Measurements from ENCODE around the gene DYNLL1.
"Not testable (repeated sequence)": the region's sequence is repeated elsewhere in the genome, so short reads cannot be mapped to it uniquely, and the experiment has no call there.

Gene DYNLL1

DNA sequence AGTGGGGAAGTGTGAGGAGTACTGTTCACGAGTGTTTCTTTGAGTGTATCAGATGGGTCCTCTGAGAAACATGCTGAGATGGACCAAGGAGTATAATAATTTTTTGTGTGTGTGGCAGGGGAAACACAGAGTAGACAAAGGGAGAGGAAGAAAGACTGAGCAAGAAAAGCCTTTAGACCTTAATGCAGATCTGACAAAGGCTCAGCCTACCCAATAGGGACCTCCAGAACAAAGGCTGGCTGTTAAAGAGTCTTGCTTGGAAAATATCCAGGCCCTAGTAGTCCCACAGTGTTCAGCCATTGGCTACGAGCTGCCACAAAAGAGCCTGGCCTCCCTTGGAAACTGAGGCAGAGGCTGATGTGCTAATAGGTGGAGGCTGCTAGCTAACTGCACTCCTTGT is 19.6 kb downstream of the DYNLL1 start:
- no peak for DNase-seq (ENCODE audit: low spot score)

DNA sequence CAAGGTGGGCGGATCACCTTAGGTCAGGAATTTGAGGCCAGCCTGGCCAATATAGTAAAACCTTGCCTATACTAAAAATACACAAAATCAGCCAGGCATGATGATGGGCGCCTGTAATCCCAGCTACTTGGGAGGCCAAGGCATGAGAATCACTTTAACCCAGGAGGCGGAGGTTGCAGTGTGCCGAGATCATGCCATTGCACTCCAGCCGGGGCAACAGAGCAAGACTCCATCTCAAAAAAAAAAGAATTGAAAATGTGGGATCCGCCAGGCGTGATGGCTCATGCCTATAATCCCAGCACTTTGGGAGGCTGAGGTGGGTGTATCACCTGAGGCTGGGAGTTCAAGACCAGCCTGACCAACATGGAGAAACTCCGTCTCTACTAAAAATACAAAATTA is 23.4 kb downstream of the DYNLL1 start:
- not testable (repeated sequence) for DNase-seq (ENCODE audit: low spot score)

DNA sequence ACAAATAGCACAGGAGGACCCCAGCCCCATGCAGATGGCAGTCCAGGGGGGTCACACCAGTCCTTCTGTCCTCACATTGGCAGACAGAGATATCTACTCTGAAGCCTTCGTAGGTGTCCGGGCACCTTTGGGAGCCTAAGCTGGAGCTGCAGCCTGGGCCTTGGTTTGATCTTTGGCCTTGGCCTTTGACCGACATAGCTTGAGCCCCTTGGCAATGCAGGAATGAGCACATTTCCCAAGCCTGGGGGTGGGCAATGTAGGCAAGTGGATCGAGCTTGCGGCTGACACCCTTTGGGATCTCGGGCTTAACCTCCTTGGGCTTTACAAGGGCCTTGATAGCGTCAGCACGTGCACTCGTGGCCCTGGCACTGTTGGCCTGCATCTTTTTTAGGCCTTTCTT is 26.7 kb downstream of the DYNLL1 start:
- DNase-seq (ENCODE audit: low spot score): no peak

DNA sequence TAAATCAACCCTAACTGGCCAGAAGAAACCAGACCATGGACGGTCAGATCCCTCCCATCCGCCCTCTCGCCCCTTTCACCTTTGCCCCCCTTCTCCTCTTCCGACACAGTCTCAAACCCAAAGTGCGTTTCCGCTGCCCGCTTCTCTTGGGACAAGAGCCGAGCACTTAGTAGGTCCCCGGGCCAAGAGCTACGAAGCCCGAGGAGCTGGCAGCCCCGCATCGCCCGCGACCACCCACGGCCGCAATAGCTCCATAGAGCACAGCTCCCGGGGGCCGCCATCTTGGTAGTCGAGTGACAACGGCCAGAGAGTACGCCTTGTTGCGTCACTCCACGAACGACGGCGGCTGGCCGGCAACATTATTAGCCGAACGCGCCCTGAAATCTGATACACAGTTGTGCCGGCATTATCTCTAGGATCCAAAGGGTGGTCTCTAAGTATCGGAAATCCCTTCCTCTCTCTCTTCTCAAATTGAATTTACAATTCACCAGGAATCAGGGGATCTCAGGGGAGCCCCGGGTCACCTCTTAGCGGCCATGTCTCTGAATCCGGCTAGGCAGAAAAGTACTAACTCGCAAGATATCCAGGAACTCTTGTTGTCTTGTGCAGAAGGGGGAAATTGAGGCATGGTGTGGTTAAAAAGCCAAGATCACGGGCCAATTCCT is 33.1 kb downstream of the DYNLL1 start, which contains the start of gene COQ5:
Gene COQ5 (minus strand): TSS at position 298 of the 665 bp plus-strand sequence. CDS start 17 bp downstream, at position 281.
- peak; percentile 97 for DNase-seq (ENCODE audit: low spot score)

DNA sequence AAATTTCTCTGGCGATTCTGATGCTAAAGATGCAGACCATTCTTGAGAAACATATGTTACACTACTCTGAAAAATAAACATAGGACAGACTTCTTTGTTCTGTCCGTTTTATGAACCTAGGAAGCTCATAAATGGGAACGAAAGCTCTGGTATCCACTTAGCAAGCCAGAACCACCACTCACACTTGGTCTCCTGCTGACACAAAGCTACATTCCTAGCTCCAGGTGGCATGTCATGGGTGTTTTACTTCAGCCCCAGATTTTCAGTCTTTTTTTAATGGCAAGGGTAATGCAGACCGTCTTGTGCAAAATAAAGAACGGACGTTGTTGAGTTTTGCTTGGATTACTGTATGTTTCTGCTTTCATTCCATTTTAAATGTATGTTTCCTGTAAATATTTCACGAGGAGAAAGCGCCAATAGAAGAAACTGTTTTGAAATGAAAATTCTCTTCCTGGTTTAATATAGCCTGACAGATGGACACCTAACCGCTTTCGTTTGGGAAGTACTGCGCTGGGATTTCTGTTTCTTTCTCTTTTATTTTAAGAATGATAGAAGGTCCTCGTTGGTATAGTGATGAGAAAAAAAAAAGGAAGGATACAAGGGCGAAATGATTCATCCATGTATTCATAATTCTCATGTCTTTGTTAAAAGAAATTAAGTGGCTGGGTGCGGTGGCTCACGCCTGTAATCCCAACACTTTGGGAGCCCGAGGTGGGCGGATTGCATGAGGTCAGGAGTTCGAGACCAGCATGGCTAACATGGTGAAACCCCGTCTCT is 33.9 kb downstream of the DYNLL1 start:
- DNase-seq (ENCODE audit: low spot score): no peak

DNA sequence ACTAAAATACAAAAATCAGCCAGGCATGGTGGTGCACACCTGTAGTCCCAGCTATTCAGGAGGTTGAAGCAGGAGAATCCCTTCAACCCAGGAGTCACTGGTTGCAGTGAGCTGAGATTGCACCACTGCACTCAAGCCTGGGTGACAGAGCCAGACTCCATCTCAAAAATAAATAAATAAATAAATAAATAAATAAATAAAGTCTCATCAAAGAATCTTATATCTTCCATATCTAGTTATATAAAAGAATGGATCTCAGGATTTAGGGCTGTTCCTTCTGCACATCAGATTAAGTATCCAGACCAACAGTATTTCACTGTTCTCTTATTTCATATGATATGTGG is 34.5 kb downstream of the DYNLL1 start:
- DNase-seq (ENCODE audit: low spot score): not testable (repeated sequence)

DNA sequence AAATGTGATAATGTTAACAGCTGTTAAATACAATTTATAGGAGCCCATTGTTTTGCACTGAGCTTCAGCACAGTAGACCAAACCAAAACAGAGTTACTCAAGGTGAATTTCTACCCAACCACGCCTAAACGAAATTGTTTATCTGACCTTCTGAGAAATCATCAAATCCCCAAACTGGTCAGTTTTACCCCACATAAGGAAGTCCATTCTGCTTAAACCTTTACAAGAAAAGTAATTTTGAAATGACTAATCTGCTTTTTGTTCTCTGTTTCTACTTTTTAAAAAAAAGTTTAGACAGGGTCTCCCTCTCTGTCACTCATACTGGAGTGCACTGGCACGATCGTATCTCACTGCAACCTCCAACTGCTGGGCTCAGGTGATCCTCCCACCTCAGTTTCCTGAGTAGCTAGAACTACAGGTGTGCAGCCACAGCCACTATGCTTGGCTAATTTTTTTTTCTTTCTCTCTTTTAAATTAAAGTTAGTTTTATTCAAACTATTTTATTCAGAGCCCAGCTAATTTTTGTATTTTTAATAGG is 36.9 kb downstream of the DYNLL1 start:
- no peak for DNase-seq (ENCODE audit: low spot score)

DNA sequence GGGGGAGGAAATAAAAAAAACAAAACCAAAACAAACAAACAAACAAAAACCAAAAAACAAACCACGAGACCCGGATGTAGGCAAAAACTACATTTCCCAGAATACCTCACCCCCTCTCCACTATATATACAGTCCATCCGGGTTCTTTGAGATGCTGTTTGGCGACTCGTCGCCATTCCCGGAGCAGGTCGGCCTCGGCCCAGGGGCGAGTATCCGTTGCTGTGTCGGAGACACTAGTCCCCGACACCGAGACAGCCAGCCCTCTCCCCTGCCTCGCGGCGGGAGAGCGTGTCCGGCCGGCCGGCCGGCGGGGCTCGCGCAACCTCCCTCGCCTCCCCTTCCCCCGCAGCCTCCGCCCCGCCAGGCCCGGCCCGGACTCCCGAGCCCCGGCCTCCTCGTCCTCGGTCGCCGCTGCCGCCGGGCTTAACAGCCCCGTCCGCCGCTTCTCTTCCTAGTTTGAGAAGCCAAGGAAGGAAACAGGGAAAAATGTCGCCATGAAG is 38.3 kb downstream of the DYNLL1 start, which contains the start of gene RNF10:
Gene RNF10 (plus strand): TSS at position 154 of the 500 bp plus-strand sequence. CDS start 456 bp downstream, outside the sequence.
- DNase-seq (ENCODE audit: low spot score): peak; percentile 81

DNA sequence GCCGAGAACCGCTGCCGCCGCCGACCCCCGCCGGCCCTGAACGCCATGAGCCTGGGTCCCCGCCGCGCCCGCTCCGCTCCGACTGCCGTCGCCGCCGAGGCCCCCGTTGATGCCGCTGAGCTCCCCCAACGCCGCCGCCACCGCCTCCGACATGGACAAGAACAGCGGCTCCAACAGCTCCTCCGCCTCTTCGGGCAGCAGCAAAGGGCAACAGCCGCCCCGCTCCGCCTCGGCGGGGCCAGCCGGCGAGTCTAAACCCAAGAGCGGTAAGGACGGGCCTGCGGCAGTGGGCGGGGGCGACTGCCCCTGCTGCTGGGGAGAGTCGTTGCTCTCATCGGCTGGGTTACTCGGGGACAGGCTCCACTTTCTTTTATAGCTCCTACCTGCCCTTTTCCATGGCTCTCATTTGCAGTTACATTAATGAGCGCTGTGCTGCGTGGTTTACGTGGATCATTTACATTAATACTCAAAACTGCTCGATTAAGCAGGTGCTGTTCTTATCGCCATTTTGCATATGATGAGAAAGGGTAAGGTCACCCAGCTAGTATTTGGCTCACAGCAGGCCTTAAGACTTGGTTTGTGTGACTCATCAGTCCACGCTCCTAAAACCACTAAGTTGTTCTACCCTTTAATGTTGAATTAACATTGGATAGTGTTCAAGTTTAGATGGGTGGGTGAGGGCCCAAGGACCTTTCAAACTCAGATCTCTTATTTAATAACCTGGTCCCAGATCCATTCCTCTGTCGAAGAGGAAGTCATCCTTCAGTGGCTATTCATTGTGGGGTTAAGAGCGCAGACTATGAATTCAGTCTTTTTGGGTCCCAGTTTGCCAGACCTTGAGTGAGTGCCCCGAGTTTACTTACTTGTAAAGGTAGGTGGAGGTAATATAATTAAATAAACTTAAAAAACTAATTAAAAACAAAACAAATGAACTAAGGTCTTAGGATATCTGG is 39.1 kb downstream of the DYNLL1 start:
- no peak for DNase-seq (ENCODE audit: low spot score)

DNA sequence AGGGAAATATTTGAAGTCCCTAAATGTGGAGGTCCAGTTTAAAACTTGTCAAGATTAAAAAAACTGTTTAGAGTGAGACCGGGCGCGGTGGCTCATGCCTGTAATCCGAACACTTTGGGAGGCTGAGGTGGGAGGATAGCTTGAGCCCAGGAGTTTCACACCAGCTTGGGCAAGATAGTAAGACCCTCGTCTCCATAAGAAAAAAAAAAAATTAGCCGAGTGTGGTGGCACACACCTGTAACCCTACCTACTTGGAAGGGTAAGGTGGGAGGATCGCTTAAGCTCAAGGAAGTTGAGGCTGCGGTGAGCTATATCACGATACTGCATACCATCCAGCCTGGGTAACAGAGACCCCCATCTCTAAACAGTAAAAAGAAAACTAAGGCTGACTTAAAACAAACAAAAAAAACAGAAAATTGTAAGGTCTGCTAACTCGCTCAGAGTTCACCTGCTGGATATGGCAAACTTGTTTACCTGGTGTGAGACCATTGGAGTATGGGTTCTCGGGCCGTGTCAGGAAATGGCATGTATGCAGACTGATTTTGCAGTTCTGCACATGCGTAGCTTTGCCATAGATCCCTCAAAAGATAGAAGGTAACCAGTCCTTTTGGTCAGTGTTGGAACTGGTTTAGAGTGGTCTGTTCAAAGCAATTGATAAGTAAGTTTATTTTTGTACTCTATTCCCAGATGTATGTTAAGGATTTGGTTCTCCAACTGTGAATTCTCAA is 40.3 kb downstream of the DYNLL1 start:
- no peak for DNase-seq (ENCODE audit: low spot score)

DNA sequence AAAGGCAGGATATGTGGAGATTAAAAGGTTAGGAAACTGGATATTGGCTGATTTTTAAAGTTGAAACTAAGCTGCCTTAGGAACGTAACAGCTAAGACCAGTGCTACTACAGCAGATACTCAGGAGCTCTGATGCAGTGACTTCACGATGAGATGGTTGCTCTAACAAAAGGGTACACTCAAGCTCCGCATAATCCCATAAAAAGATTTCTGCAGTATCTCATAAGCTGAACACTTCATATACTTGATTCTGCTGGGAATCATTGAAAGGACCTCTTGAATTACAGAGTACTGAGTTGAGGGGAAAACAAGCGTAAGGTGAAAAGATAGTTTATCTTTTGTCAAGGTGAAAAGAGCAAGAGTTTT is 41.9 kb downstream of the DYNLL1 start:
- DNase-seq (ENCODE audit: low spot score): no peak

DNA sequence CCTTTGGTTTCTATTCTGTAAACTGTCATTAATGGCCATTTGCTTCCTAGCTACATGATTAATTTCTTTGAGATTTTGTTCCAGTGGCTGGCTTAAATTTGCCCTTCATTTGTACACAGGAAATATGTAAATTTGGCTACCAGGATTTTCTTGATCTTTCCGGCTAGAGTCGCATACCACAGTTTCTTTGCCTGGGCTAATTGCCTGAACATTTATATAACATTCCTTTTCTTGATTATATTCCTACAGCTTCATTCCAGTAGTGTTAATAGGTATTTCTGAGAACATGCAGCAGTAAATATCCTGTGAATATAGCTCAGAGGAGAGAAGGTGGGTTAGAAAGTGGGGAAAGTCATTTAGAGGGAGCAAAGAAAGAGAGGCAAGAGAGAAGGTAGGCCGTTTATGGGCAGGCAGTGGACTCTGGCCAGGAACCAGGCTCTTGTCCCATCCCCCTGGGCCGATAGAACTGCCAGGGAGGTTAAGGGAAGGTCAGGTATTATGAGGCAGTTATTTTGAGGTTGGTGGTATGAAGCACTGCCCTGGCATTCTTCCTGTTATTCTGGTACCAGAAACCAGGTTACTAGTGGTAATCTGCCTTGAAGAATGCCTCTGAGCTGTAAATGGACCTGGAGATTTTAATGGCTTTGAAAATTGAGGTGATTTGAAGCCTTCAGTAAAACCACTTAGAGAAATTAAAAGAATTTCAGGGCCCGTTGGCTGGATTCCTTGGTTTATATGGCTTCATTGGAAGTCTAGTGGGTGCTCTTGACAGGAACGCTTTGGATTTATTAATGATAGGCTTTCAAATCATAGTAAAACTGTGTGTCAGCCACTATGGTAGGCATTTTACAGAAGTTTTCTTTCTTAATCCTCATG is 42.6 kb downstream of the DYNLL1 start:
- DNase-seq (ENCODE audit: low spot score): no peak

DNA sequence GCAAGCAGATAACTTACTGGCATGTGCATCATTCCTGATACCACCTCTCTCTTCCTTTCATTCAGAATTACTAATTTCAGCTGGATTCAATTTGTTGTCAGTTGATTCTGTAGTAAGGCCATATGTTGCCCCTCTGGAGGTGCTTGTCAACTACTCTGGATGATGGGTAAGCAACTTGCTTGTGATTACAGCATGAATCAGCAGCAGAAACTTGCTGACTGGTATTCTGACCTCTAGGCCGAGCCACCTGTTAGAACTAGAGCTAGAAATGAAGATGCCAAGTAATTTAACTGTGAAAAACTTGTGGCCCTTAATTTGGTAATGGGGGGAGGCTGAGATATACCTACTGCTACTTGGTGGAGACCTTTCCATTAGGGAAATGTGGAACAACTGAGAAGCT is 43.4 kb downstream of the DYNLL1 start:
- DNase-seq (ENCODE audit: low spot score): no peak

DNA sequence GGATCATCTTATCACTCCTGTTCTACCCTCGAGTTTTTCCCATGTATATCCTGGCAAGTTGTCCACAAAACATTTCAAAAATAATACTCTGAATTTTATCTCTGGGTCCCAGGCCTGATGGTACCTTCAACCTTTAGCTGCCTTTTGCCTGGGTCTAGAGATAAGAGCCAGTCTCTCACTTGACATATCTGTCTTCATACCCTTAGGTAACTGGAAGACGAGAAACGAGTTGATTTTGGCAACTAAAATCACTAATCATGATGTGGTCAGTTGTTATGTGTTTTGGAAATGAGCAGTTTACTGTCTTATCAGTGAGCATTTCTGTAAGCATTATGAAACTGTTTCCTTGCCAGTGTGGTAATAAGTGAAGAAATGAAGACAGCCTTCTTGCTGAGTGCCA is 44.5 kb downstream of the DYNLL1 start:
- DNase-seq (ENCODE audit: low spot score): no peak

DNA sequence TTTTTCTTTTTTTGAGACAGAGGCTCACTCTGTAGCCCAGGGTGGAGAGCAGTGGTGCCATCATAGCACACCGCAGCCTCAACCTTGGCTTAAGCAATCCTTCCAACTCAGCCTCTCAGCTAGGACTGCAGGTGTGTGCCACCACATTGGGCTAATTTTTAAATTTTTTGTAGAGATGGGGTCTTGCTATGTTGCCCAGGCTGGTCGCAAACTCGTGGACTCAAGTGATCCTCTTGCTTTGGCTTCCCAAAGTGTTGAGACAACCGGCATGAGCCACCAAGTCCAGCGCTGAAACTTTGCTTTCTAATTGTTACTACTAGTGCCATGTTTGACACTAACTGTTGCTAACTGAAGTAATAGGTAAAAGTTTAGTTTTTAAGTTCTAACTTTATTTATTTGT is 46.3 kb downstream of the DYNLL1 start:
- DNase-seq (ENCODE audit: low spot score): no peak

DNA sequence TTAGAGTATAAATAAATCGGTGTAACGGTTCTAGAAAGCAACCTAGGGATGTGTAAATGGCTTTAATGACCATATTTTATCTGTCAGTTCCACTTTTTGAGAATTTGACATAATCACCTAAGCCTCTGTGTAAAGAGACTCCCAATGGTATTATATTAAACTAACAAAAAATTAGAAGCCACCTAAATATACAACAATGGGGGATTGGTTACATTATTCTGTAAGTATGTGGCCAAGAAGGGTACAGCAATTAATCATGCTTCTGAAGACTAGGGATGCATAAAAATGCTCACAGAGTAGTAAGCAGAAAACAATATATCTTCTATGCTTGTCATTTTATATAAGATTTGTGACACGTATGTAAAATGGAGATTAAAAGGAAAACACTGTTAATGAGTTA is 48.8 kb downstream of the DYNLL1 start:
- no peak for DNase-seq (ENCODE audit: low spot score)

DNA sequence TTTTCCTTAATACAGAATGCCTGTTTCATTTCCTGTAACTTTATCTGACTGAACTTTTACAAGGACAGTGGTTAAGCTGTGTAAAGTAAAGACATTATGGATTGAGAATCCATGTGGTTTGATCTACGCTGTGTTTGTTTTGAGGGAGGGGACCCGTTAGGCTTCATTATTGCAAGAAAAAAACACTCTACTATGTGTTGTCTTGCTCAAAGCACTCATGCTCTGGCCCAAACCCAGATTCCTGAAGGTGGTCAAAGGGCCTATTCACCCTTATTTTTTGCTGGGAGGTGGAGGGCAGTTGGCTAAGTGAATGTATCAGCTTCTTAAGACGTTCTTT is 50.1 kb downstream of the DYNLL1 start:
- no peak for DNase-seq (ENCODE audit: low spot score)

Measured in left forelimb (tissue), 1 donor.